K562 (cell line): ENCODE measurements around the gene ADTRP. TPM values are rescaled to one million over a fixed set of nuclear protein-coding genes. Genes with fewer than 3 reads are reported as not detected.

Experiments
- CHD7 ChIP-seq: fragments of 200-600 bp; sonication (generic); IDR thresholded peaks from one replicate; pipeline ENCODE4 v1.6.1; 2012; ENCODE audit warnings: mild to moderate bottlenecking, low read depth, low read length, inconsistent platforms
- FOXK1 ChIP-seq: sonication (generic); formaldehyde crosslinking; IDR thresholded peaks from 2 replicates; pipeline ENCODE4 v1.8.0; 2022; ENCODE audit warnings: missing genetic modification reagents, mild to moderate bottlenecking, borderline replicate concordance
- HDAC1 ChIP-seq, 2 experiments: fragments of 450-650 bp; IDR thresholded peaks; 2 replicates each; pipeline ENCODE4 v1.6.1; 2016 to 2017; ENCODE audit warnings: inconsistent platforms in 1 of 2, mild to moderate bottlenecking in 1 of 2, moderate library complexity in 1 of 2
- HMG20A ChIP-seq: fragments of 450-650 bp; formaldehyde crosslinking; conservative IDR thresholded peaks from 2 replicates; pipeline ENCODE4 v1.4.0; 2020; ENCODE audit warnings: mild to moderate bottlenecking, mixed read lengths
- LEF1 ChIP-seq: fragments of 450-650 bp; IDR thresholded peaks from 2 replicates; pipeline ENCODE4 v1.6.1; 2016; ENCODE audit warnings: mild to moderate bottlenecking
- POLR2B ChIP-seq: fragments of 450-650 bp; IDR thresholded peaks from 2 replicates; pipeline ENCODE4 v1.6.1; 2018; ENCODE audit warnings: low read depth; ENCODE audit not compliant: partially characterized antibody
- RFX1 ChIP-seq: fragments of 450-650 bp; IDR thresholded peaks from 2 replicates; pipeline ENCODE4 v1.6.1; 2016; ENCODE audit warnings: mild to moderate bottlenecking, moderate library complexity
- SMAD3 ChIP-seq: fragments of 450-650 bp; formaldehyde crosslinking; conservative IDR thresholded peaks from 2 replicates; pipeline ENCODE4 v1.4.0; 2020; ENCODE audit warnings: mild to moderate bottlenecking
- SMC3 ChIP-seq: conservative IDR thresholded peaks from 2 replicates; pipeline ENCODE4 v1.6.1; 2011; ENCODE audit warnings: low read depth, low read length, improper control_type of control experiment; ENCODE audit not compliant: insufficient read depth
- TBP ChIP-seq: optimal IDR thresholded peaks from 2 replicates; pipeline ENCODE3; 2011; ENCODE audit warnings: low read depth, low read length, improper control_type of control experiment
- TCF7L2 ChIP-seq: fragments of 150-350 bp; IDR thresholded peaks from 2 replicates; pipeline ENCODE4 v1.6.1; 2016; ENCODE audit warnings: low read depth, mild to moderate bottlenecking, low read length, moderate library complexity
- ZC3H11A ChIP-seq: IDR thresholded peaks from 2 replicates; pipeline ENCODE4 v1.6.1; 2012; ENCODE audit warnings: low read depth, low read length, improper control_type of control experiment
- ZNF23 ChIP-seq: fragments of 250-450 bp; sonication (Bioruptor Pico); IDR thresholded peaks from 2 replicates; pipeline ENCODE4 v1.4.0; 2020; ENCODE audit warnings: mild to moderate bottlenecking
- ZNF589 ChIP-seq: fragments of 200-800 bp; sonication (Bioruptor generic); IDR thresholded peaks from 2 replicates; pipeline ENCODE4 v1.6.1; 2016; ENCODE audit warnings: low read depth, missing genetic modification characterization, missing compliant biosample characterization
- polyA plus RNA-seq, 8 experiments: library from polyadenylated mRNA; depleted of rRNA in 4 of 8; stranded (reverse) in 5 of 8; unstranded in 3 of 8; fragments of >200 nt; fragmentation: Nextera tagmentation in 2 of 8; fragmentation: Illumina TruSeq in 1 of 8; extraction: Ambion mirVana in 2 of 8; extraction: Trizol in 1 of 8; gene quantifications; 2 replicates each; pipeline versions ENCODE4 v1.2.1 to v1.2.3, GENCODE V29; 2011 to 2014; ENCODE audit warnings: inconsistent platforms in 1 of 8, missing spikeins in 1 of 8
- total RNA-seq, 7 experiments: library from RNA; depleted of rRNA in 6 of 7; stranded (reverse); fragments of >200 nt in 6 of 7; fragmentation: Illumina TruSeq in 2 of 7; extraction: Trizol in 2 of 7; gene quantifications; 2 replicates each; pipeline versions ENCODE4 v1.2.1 to v1.2.3, GENCODE V29; 2011 to 2021; ENCODE audit warnings: low replicate concordance in 1 of 7

The ADTRP gene
- total and polyA plus RNA-seq, 9 of the 15 experiments (the other 6 are each of a cell fraction or from before 2014, with no cell fraction given) = 7.4 to 24.0 (median 13.6) TPM

DNA sequence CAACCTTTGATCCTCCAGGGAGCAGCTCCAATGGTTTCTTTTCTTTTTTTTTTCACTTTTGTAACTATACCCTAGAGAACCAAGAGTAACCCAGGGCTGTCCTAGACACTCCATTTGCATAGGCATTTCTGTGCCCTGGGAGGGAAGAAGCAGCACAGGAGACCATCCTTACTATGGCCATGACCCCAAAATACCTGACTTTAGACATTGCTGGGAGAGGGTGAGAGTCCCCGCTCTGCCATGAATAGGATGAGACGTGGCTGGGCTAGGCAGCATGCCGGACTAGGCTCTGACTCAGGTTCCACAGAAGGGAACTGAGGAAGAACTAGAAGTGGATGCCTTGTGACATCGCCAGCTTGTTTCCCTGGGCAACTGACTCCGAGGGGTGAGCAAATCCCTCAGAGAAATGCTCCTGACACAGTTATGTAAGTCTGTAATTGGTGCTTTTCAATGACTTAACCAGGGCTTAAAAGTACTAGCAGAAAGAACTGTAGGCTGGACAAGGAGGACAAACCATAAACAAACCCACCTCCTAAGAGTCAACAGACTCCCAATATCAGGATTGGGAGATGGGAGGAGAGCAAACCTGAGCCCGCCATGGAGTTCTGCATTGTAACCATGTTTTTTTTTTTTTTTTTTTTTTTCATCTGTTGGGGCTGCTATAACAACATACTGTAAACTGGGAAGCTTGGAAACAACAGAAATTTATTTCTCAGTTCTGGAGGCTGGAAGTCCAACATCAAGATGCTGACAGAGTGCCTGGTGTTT lies 910 bp upstream of the ADTRP start (continued):
- TF ChIP-seq SMC3 (no peak), SMAD3 (no peak), LEF1 (no peak), TCF7L2 (no peak), TBP (no peak), HMG20A (CRISPR knock-in tag) (no peak), POLR2B (no peak), ZC3H11A (no peak), FOXK1 (CRISPR knock-in tag) (peak; percentile 58; the same call in 1 of the 2 replicates), RFX1 (peak; percentile 61), CHD7 (no peak), ZNF589 (CRISPR knock-in tag) (peak; percentile 17; the same call in 1 of the 2 replicates), ZNF23 (CRISPR knock-in tag) (no peak), HDAC1 (IDR thresholded peaks at IDR 0.05) (no peak)
